OCI-LY7 (cell line): ENCODE data around the gene GPR34. TPM values are rescaled to one million over a fixed set of nuclear protein-coding genes. Genes with fewer than 3 reads are reported as not detected.

Experiments used
- BruUV-seq: library from RNA; stranded (reverse); fragments of 400-500 nt; replicated peaks from 2 replicates; lab custom pipeline; 2021; lab: Mats Ljungman, UMichigan
- CTCF ChIA-PET: fragments of 300-600 bp; sonication (Branson Sonifier 250); formaldehyde crosslinking; loops from one replicate; lab custom pipeline; 2022; ENCODE audit warnings: antibody characterized with exemption; ENCODE audit not compliant: unreplicated experiment; lab: Charles Lee
- POLR2A ChIA-PET: fragments of 300-600 bp; sonication (Branson Sonifier 250); formaldehyde crosslinking; loops from one replicate; lab custom pipeline; 2022; ENCODE audit warnings: antibody characterized with exemption; lab: Charles Lee
- DNase-seq: peaks from one replicate; pipeline ENCODE4 v3.0.0-alpha.2; 2015; ENCODE audit warnings: low spot score
- H2AFZ ChIP-seq: fragments of 200-600 bp; sonication (generic), shearing (Covaris generic); 2 replicates; pipeline ENCODE4 v1.6.1; 2014; ENCODE audit warnings: mild to moderate bottlenecking, antibody characterized with exemption, low read length, moderate library complexity
- H3K27ac ChIP-seq: fragments of 200-600 bp; sonication (generic); 2 replicates; pipeline ENCODE4 v1.5.1; 2014; ENCODE audit warnings: mixed run types, low read depth, mild to moderate bottlenecking, moderate library complexity, low read length, inconsistent platforms; ENCODE audit not compliant: poor library complexity, severe bottlenecking
- H3K36me3 ChIP-seq: fragments of 200-600 bp; sonication (generic); 2 replicates; pipeline ENCODE4 v1.6.1; 2014; ENCODE audit warnings: mild to moderate bottlenecking, antibody characterized with exemption, low read length, moderate library complexity, mixed read lengths; ENCODE audit not compliant: insufficient read depth
- H3K4me1 ChIP-seq: fragments of 200-600 bp; sonication (generic); 2 replicates; pipeline ENCODE4 v1.5.1; 2014; ENCODE audit warnings: mild to moderate bottlenecking, low read length; ENCODE audit not compliant: insufficient read depth, poor library complexity, severe bottlenecking
- H3K4me2 ChIP-seq: fragments of 200-600 bp; sonication (generic); 2 replicates; pipeline ENCODE4 v1.6.1; 2014; ENCODE audit warnings: mild to moderate bottlenecking, low read length
- H3K4me3 ChIP-seq: fragments of 200-600 bp; sonication (generic); 2 replicates; pipeline ENCODE4 v1.5.1; 2014; ENCODE audit warnings: mild to moderate bottlenecking, low read depth, low read length; ENCODE audit not compliant: poor library complexity, severe bottlenecking
- H3K79me2 ChIP-seq: fragments of 200-600 bp; sonication (generic); 2 replicates; pipeline ENCODE4 v1.6.1; 2016; ENCODE audit warnings: low read depth, mild to moderate bottlenecking, low read length, moderate library complexity, mixed read lengths; ENCODE audit not compliant: insufficient read depth
- H3K9me2 ChIP-seq: fragments of 200-600 bp; sonication (generic); 2 replicates; pipeline ENCODE4 v1.6.1; 2016; ENCODE audit warnings: mild to moderate bottlenecking, low read length, mixed read lengths; ENCODE audit not compliant: insufficient read depth
- H3K9me3 ChIP-seq: fragments of 200-600 bp; sonication (generic); 2 replicates; pipeline ENCODE4 v1.6.1; 2014; ENCODE audit warnings: mild to moderate bottlenecking, mixed run types, low read length, mixed read lengths
- H4K20me1 ChIP-seq: fragments of 200-600 bp; sonication (generic); 2 replicates; pipeline ENCODE4 v1.6.1; 2014; ENCODE audit warnings: mild to moderate bottlenecking, antibody characterized with exemption, low read length, moderate library complexity, mixed read lengths; ENCODE audit not compliant: insufficient read depth
- EZH2phosphoT487 ChIP-seq: fragments of 200-600 bp; sonication (generic); IDR thresholded peaks from 2 replicates; pipeline ENCODE4 v1.6.1; 2018; ENCODE audit warnings: low read depth, borderline replicate concordance, mild to moderate bottlenecking, mixed run types, antibody characterized with exemption, low read length, moderate library complexity, mixed read lengths
- intact Hi-C: fragments of 100-400 bp; cut with micrococcal nuclease; formaldehyde crosslinking; loops from one replicate; pipeline ENCODE4 v1.10.0; 2022; ENCODE audit not compliant: unreplicated experiment
- total RNA-seq, 2 experiments: library from RNA; depleted of rRNA in 1 of 2; stranded (reverse); fragments of >200 nt in 1 of 2; shearing (Covaris generic) in 1 of 2; gene quantifications; 2 replicates each; pipeline ENCODE4 v1.2.3, GENCODE V29; 2014 to 2022
- TF ChIP-seq, protein P1 (sequence below): fragments of 200-600 bp; sonication (generic); conservative IDR thresholded peaks from 2 replicates; pipeline ENCODE4 v1.5.1; 2014; ENCODE audit warnings: mild to moderate bottlenecking, antibody characterized with exemption, low read length, moderate library complexity, mixed read lengths

GPR34 gene
- total RNA-seq, 2 experiments from 2014 or later = not detected

GRCh38 chrX:41705680-41706374 is 17.1 kb downstream of the GPR34 start:
- no peak for TF ChIP-seq EZH2phosphoT487
- TF ChIP-seq, protein P1, sequence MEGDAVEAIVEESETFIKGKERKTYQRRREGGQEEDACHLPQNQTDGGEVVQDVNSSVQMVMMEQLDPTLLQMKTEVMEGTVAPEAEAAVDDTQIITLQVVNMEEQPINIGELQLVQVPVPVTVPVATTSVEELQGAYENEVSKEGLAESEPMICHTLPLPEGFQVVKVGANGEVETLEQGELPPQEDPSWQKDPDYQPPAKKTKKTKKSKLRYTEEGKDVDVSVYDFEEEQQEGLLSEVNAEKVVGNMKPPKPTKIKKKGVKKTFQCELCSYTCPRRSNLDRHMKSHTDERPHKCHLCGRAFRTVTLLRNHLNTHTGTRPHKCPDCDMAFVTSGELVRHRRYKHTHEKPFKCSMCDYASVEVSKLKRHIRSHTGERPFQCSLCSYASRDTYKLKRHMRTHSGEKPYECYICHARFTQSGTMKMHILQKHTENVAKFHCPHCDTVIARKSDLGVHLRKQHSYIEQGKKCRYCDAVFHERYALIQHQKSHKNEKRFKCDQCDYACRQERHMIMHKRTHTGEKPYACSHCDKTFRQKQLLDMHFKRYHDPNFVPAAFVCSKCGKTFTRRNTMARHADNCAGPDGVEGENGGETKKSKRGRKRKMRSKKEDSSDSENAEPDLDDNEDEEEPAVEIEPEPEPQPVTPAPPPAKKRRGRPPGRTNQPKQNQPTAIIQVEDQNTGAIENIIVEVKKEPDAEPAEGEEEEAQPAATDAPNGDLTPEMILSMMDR = no peak
- Histone ChIP-seq H3K4me2 (peak overlapping the region; percentile 68), H2AFZ (peak overlapping the region; percentile 0; the same call in 1 of the 2 replicates), H3K9me2 (no peaks in the 10 kb centered on the region), H3K36me3 (no peaks in the 10 kb centered on the region; the same call in 1 of the 2 replicates), H3K4me3 (peak overlapping the region; percentile 38), H4K20me1 (no peaks in the 10 kb centered on the region), H3K27ac (peak overlapping the region; percentile 86), H3K79me2 (peaks cover 8% of the 10 kb centered on the region; the same call in 1 of the 2 replicates), H3K9me3 (no peaks in the 10 kb centered on the region), H3K4me1 (peaks cover 50% of the 10 kb centered on the region)
- BruUV-seq = no TSS peak
- ChIA-PET CTCF (no interaction called here), POLR2A (interaction anchor here (0.6 to 1.9 kb wide), 4 partner anchors 19 to 443 kb away, joined by 3 to 9 read pairs (median 5); partner anchors contain the start of gene GPR82)
- peak; percentile 76 for DNase-seq
- intact Hi-C loops = loop anchor here (5.0 kb wide), 1 partner anchor 114 kb away; no protein-coding TSS in a partner anchor

DNA sequence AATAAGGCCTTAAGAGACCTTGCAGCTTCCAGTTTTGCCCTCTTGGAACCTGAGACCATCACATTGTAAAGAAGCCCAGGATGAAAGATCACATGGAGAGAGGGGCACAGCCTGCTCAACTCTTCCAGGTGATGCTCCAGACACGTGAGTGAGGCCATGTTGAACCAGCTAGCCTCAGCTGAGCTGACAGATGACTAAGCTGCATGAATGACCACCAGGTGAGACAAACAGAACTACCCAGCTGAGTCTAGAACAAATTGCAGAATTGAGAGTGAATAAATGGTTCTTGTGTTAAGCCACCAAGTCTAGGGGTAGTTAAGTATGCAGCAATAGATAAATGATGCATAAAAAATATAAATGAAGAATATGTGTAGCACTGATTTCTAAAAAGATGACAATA is 18.4 kb downstream of the GPR34 start:
- H3K9me3 ChIP-seq = no peaks in the 10 kb centered on the region
- intact Hi-C loops = loop anchor here (5.0 kb wide), 1 partner anchor 115 kb away; no protein-coding TSS in a partner anchor
- no peaks in the 10 kb centered on the region for H4K20me1 ChIP-seq
- H3K36me3 ChIP-seq = no peaks in the 10 kb centered on the region; the same call in 1 of the 2 replicates
- DNase-seq = peak; percentile 50
- H3K4me3 ChIP-seq = no peak overlapping the region
- ChIA-PET CTCF (no interaction called here), POLR2A (interaction anchor here (0.7 to 1.1 kb wide), 2 partner anchors 30 to 172 kb away, joined by 3 read pairs; no protein-coding TSS in a partner anchor)
- no peak overlapping the region for H2AFZ ChIP-seq
- no peak for TF ChIP-seq EZH2phosphoT487
- H3K9me2 ChIP-seq = no peaks in the 10 kb centered on the region
- peak overlapping the region; percentile 86 for H3K27ac ChIP-seq
- no TSS peak for BruUV-seq
- peak overlapping the region; percentile 68 for H3K4me2 ChIP-seq
- peaks cover 50% of the 10 kb centered on the region for H3K4me1 ChIP-seq
- H3K79me2 ChIP-seq = peaks cover 8% of the 10 kb centered on the region; the same call in 1 of the 2 replicates

DNA sequence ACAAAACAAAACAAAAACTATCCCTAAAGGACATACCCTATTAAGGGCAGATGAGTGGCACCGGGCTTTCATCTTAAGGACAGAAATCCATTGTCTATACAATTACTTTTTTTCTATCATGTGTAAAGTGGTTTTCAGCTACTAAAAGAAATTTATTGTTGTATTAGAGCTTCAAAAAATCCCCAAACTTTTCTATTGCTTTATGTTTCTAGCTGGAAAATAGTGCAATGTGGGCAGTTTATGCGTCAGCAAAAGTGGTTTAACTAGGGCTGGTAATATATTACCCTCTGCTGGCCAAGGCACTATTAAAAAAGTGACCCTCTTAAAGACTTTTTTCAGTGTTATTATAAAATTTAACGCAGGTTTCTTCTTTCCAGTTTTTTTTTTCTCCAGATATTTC is 19.7 kb downstream of the GPR34 start:
- H4K20me1 ChIP-seq = no peaks in the 10 kb centered on the region
- no peak overlapping the region for H2AFZ ChIP-seq
- ChIA-PET POLR2A (no interaction called here), CTCF (no interaction called here)
- H3K36me3 ChIP-seq = no peaks in the 10 kb centered on the region; the same call in 1 of the 2 replicates
- no peak overlapping the region for H3K4me3 ChIP-seq
- BruUV-seq = no TSS peak
- TF ChIP-seq EZH2phosphoT487 = no peak
- TF ChIP-seq, protein P1 = no peak
- no peak overlapping the region for H3K4me2 ChIP-seq
- H3K9me2 ChIP-seq = no peaks in the 10 kb centered on the region
- intact Hi-C loops = loop anchor here (5.0 kb wide), 1 partner anchor 116 kb away; no protein-coding TSS in a partner anchor
- H3K4me1 ChIP-seq = peaks cover 46% of the 10 kb centered on the region
- H3K79me2 ChIP-seq = peaks cover 8% of the 10 kb centered on the region; the same call in 1 of the 2 replicates
- H3K9me3 ChIP-seq = no peaks in the 10 kb centered on the region
- DNase-seq = no peak
- no peak overlapping the region for H3K27ac ChIP-seq
